B cell (primary cell): ENCODE results near the gene RNU1-4. TPM values are rescaled to one million over a fixed set of nuclear protein-coding genes. Genes with fewer than 3 reads are reported as not detected.
"Not testable (repeated sequence)": the region's sequence is repeated elsewhere in the genome, so short reads cannot be mapped to it uniquely, and the experiment has no call there.

Experiments used
- ATAC-seq: fragments of 200-7000 bp; cut with Tn5 transposase; one replicate; pipeline ENCODE4 v1.10.0; 2021; ENCODE audit warnings: low read depth, mild to moderate bottlenecking, moderate number of reproducible peaks, moderate library complexity
- CTCF ChIA-PET: fragments of 350-600 bp; sonication (Branson Sonifier 250); formaldehyde crosslinking; loops from one replicate; lab custom pipeline; 2021; ENCODE audit warnings: antibody characterized with exemption, inconsistent platforms; lab: Charles Lee
- POLR2A ChIA-PET: fragments of 350-600 bp; sonication (Branson Sonifier 250); formaldehyde crosslinking; loops from one replicate; lab custom pipeline; 2021; ENCODE audit warnings: antibody characterized with exemption; lab: Charles Lee
- DNase-seq: peaks from one replicate; pipeline ENCODE4 v3.0.0; 2013
- H2AFZ ChIP-seq: 2 replicates; pipeline ENCODE4 v1.6.1; 2012; ENCODE audit warnings: mild to moderate bottlenecking, low read depth, low read length; ENCODE audit not compliant: insufficient read depth, poor library complexity, severe bottlenecking
- H3K27ac ChIP-seq, 2 donors: 1 replicate in 1 of 2; 2 replicates in 1 of 2; pipeline ENCODE4 v1.5.1; 2012 to 2013; ENCODE audit warnings: low read length in 2 of 2, mild to moderate bottlenecking in 2 of 2, moderate library complexity in 1 of 2
- H3K27me3 ChIP-seq, 4 experiments: fragments of 200-600 bp in 1 of 4; sonication (generic) in 1 of 4; replicated peaks in 1 of 4; 1 replicate in 2 of 4; 2 replicates in 2 of 4; pipeline versions ENCODE4 v1.6.1 to v1.7.0; 2013 to 2016; ENCODE audit warnings: low read length in 3 of 4, mild to moderate bottlenecking in 2 of 4, mixed read lengths in 1 of 4, moderate library complexity in 1 of 4; ENCODE audit not compliant: insufficient read depth in 4 of 4, control insufficient read depth in 3 of 4; ENCODE audit errors: control extremely low read depth in 1 of 4
- H3K36me3 ChIP-seq, 2 experiments: replicated peaks in 1 of 2; 1 replicate in 1 of 2; 2 replicates in 1 of 2; pipeline versions ENCODE4 v1.6.1 to v1.7.1; 2013; ENCODE audit warnings: low read length in 1 of 2; ENCODE audit not compliant: insufficient read depth in 2 of 2, control insufficient read depth in 1 of 2; ENCODE audit errors: control extremely low read depth in 1 of 2, extremely low read depth in 1 of 2
- H3K4me1 ChIP-seq, 2 donors: fragments of 200-600 bp in 1 of 2; sonication (generic) in 1 of 2; 1 replicate in 1 of 2; 2 replicates in 1 of 2; pipeline versions ENCODE4 v1.5.1 to v1.6.1; 2013 to 2017; ENCODE audit warnings: low read length in 2 of 2; ENCODE audit not compliant: control insufficient read depth in 2 of 2, insufficient read depth in 2 of 2
- H3K4me2 ChIP-seq: replicated peaks from 2 replicates; pipeline ENCODE3; 2012; ENCODE audit warnings: mild to moderate bottlenecking, low read depth, low read length; ENCODE audit not compliant: poor library complexity, severe bottlenecking
- H3K4me3 ChIP-seq, 5 experiments: fragments of 200-600 bp in 1 of 5; sonication (generic) in 1 of 5; 1 replicate in 3 of 5; 2 replicates in 2 of 5; pipeline versions ENCODE4 v1.5.1 to v1.7.0; 2011 to 2016; ENCODE audit warnings: low read length in 4 of 5, mild to moderate bottlenecking in 4 of 5, low read depth in 2 of 5, control low read depth in 1 of 5, moderate library complexity in 1 of 5; ENCODE audit not compliant: insufficient read depth in 1 of 5; ENCODE audit errors: control extremely low read depth in 1 of 5, extremely low read depth in 1 of 5
- H3K79me2 ChIP-seq: fragments of 200-600 bp; sonication (generic); one replicate; pipeline ENCODE4 v1.6.0; 2016; ENCODE audit warnings: low read length; ENCODE audit not compliant: control insufficient read depth, insufficient read depth
- H3K9ac ChIP-seq: fragments of 200-600 bp; sonication (generic); 2 replicates; pipeline ENCODE4 v1.6.1; 2017; ENCODE audit warnings: mild to moderate bottlenecking, low read length, moderate library complexity
- H3K9me3 ChIP-seq, 3 donors: one replicate each; pipeline versions ENCODE4 v1.6.1 to v1.7.1; 2013; ENCODE audit warnings: low read length in 2 of 3; ENCODE audit not compliant: control insufficient read depth in 2 of 3, insufficient read depth in 1 of 3; ENCODE audit errors: control extremely low read depth in 1 of 3
- H4K20me1 ChIP-seq: 2 replicates; pipeline ENCODE4 v1.6.0; 2012; ENCODE audit warnings: mild to moderate bottlenecking, low read length; ENCODE audit not compliant: insufficient read depth, control insufficient read depth, poor library complexity, severe bottlenecking
- H3K27ac Mint-ChIP-seq: one replicate; pipeline ENCODE4 v1.8.0; 2021; ENCODE audit warnings: mixed read lengths
- H3K27me3 Mint-ChIP-seq: one replicate; pipeline ENCODE4 v1.8.0; 2021; ENCODE audit warnings: mixed read lengths
- H3K4me1 Mint-ChIP-seq: one replicate; pipeline ENCODE4 v1.8.0; 2021; ENCODE audit warnings: mixed read lengths
- H3K4me3 Mint-ChIP-seq: one replicate; pipeline ENCODE4 v1.8.0; 2021; ENCODE audit warnings: mixed read lengths
- H3K9me3 Mint-ChIP-seq: one replicate; pipeline ENCODE4 v1.8.0; 2022; ENCODE audit warnings: mixed read lengths; ENCODE audit not compliant: insufficient read depth
- WGBS: methylation state at CpG from one replicate; pipeline ENCODE4 v1.1.5; 2013; ENCODE audit warnings: missing lambda C conversion rate; ENCODE audit not compliant: insufficient coverage; 5-methylcytosine and 5-hydroxymethylcytosine counted together
- intact Hi-C: fragments of 100-400 bp; cut with micrococcal nuclease; formaldehyde crosslinking; loops from one replicate; pipeline ENCODE4 v1.10.0; 2022
- polyA minus RNA-seq: library from RNA; depleted of rRNA, polyadenylated mRNA; stranded (reverse); fragments of >200 nt; gene quantifications from 2 replicates; pipeline ENCODE4 v1.2.3, GENCODE V29; 2012
- polyA plus RNA-seq: library from polyadenylated mRNA; depleted of rRNA; stranded (reverse); fragments of >200 nt; gene quantifications from 2 replicates; pipeline ENCODE4 v1.2.3, GENCODE V29; 2012
- total RNA-seq, 2 donors: library from RNA; stranded (reverse); fragments of 120-200 nt in 1 of 2; gene quantifications; 1 replicate in 1 of 2; 2 replicates in 1 of 2; pipeline versions ENCODE4 v1.2.3 to v1.2.4, GENCODE V29; 2013 to 2022

Gene RNU1-4
- 4,377 and 4,541 TPM in 2 replicates for total RNA-seq
- total RNA-seq (2013): 1,464 TPM
- not detected in 2 replicates for polyA plus RNA-seq
- not detected in 2 replicates for polyA minus RNA-seq

GRCh38 chr1:16740047-16740964, at the start of gene RNU1-4:
TSS of gene RNU1-4 (plus strand) at chr1:16740516.
- intact Hi-C loops, H3K9me3 Mint-ChIP-seq, H3K36me3 ChIP-seq, H3K27me3 ChIP-seq, H3K4me1 ChIP-seq, H3K9me3 ChIP-seq, POLR2A ChIA-PET, H3K27ac Mint-ChIP-seq, H3K4me3 ChIP-seq, H4K20me1 ChIP-seq, H3K4me1 Mint-ChIP-seq, H3K4me2 ChIP-seq, DNase-seq, H3K79me2 ChIP-seq, H3K9ac ChIP-seq, H2AFZ ChIP-seq, H3K27ac ChIP-seq, H3K27me3 Mint-ChIP-seq, CTCF ChIA-PET, H3K4me3 Mint-ChIP-seq: not testable (repeated sequence)
- no CpG with 5 or more reads among the region's 46 CpGs for WGBS
- ATAC-seq: peak; percentile 99

DNA sequence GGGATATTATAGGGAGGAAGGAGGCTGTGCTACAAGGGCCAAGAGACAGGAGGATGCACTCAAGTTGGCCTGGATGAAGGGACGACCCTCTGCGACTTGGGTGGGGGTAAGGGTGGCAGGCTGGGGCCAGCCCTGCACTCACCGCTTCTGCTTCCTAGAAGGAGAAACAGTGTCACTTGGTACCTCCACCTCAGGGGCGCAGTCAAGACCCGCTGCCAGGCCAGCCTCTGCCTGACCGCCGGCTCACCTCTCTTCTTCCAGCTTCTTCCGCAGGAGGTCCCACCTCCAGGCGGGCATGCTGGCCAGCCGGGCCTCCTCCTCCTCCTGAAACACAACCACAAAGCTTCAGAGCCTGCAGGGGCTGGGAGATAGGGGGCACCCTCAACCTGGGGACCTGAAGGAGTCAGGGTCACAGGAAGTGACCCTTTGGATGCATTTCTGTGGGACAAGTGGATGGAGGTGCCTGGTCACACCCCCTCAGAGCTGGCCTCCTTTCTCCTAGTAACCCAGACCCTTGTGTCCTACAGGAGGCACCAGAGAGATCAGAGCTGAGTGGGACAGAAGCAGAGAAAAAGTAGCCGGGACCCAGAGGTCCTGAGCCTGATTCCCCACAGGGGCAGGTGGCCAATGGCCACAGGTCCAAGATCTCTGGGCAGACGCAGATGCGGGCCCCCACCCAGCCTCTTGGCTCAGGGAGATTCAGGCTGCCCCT, 49.2 kb upstream of the RNU1-4 start:
- H3K27me3 Mint-ChIP-seq, H4K20me1 ChIP-seq, H3K4me1 ChIP-seq, H3K27ac Mint-ChIP-seq, H3K79me2 ChIP-seq, H3K27ac ChIP-seq, intact Hi-C loops, H3K9me3 Mint-ChIP-seq, H3K4me3 ChIP-seq, H3K27me3 ChIP-seq, H3K36me3 ChIP-seq, H3K4me2 ChIP-seq, ATAC-seq, DNase-seq, H3K9me3 ChIP-seq, H2AFZ ChIP-seq, H3K9ac ChIP-seq, H3K4me1 Mint-ChIP-seq, H3K4me3 Mint-ChIP-seq, POLR2A ChIA-PET: not testable (repeated sequence)
- no CpG with 5 or more reads among the region's 13 CpGs for WGBS
- CTCF ChIA-PET: interaction anchor here (1.2 kb wide), 1 partner anchor 16 kb away, joined by 3 read pairs; no protein-coding TSS in a partner anchor

GRCh38 chr1:16692283-16692682, 48.0 kb upstream of the RNU1-4 start:
- H3K36me3 ChIP-seq, H3K27ac ChIP-seq, POLR2A ChIA-PET, H3K4me1 ChIP-seq, intact Hi-C loops, ATAC-seq, H3K9me3 ChIP-seq, H3K4me1 Mint-ChIP-seq, H4K20me1 ChIP-seq, H3K79me2 ChIP-seq, H3K27ac Mint-ChIP-seq, H3K9me3 Mint-ChIP-seq, H3K27me3 Mint-ChIP-seq, H3K4me3 ChIP-seq, H3K4me3 Mint-ChIP-seq, H3K27me3 ChIP-seq, H2AFZ ChIP-seq, H3K4me2 ChIP-seq, DNase-seq, H3K9ac ChIP-seq: not testable (repeated sequence)
- WGBS: 20% methylated on average over 7 of the region's 39 CpGs
- CTCF ChIA-PET: interaction anchor here (1.2 to 2.6 kb wide), 2 partner anchors 15 kb away, joined by 3 to 11 read pairs; no protein-coding TSS in a partner anchor
